H1 (cell line): ENCODE data around the gene ZNF548. TPM values are rescaled to one million over a fixed set of nuclear protein-coding genes. Genes with fewer than 3 reads are reported as not detected.
"Not testable (repeated sequence)": the region's sequence is repeated elsewhere in the genome, so short reads cannot be mapped to it uniquely, and the experiment has no call there.

ENCODE experiments used
- CTCF ChIA-PET: fragments of 300-600 bp; sonication (Branson Sonifier 250); formaldehyde crosslinking; loops from one replicate; lab custom pipeline; 2021; ENCODE audit not compliant: partially characterized antibody; lab: Charles Lee
- POLR2A ChIA-PET: fragments of 300-600 bp; sonication (Branson Sonifier 250); formaldehyde crosslinking; loops from one replicate; lab custom pipeline; 2021; ENCODE audit warnings: inconsistent platforms; ENCODE audit not compliant: partially characterized antibody; lab: Charles Lee
- DNase-seq, 2 experiments: peaks; one replicate each; pipeline versions ENCODE4 v3.0.0 to v3.0.0-alpha.2; 2010 to 2022; ENCODE audit warnings: low spot score in 2 of 2, low read depth in 1 of 2, mixed read lengths in 1 of 2
- FAIRE-seq: peaks from 2 replicates; lab custom pipeline; 2011; peaks lifted over from hg19 to GRCh38; lab: Jason Lieb, UNC
- H2AFZ ChIP-seq: 2 replicates; pipeline ENCODE4 v1.8.1; 2012; ENCODE audit warnings: low read length, inconsistent platforms
- H2AK5ac ChIP-seq: 2 replicates; pipeline ENCODE4 v1.6.1; 2013; ENCODE audit warnings: low read depth, low read length
- H2BK120ac ChIP-seq: replicated peaks from 2 replicates; pipeline ENCODE3; 2013; ENCODE audit warnings: low read depth, low read length, inconsistent platforms
- H2BK12ac ChIP-seq: 2 replicates; pipeline ENCODE4 v1.6.1; 2013; ENCODE audit warnings: low read depth, low read length
- H2BK15ac ChIP-seq: 2 replicates; pipeline ENCODE4 v1.6.1; 2013; ENCODE audit warnings: low read length
- H2BK20ac ChIP-seq: 2 replicates; pipeline ENCODE4 v1.6.1; 2013; ENCODE audit warnings: low read length
- H2BK5ac ChIP-seq: 2 replicates; pipeline ENCODE4 v1.6.1; 2013; ENCODE audit warnings: low read depth, low read length
- H3K14ac ChIP-seq: 2 replicates; pipeline ENCODE4 v1.6.1; 2013; ENCODE audit warnings: inconsistent platforms; ENCODE audit not compliant: insufficient read length
- H3K18ac ChIP-seq: 2 replicates; pipeline ENCODE4 v1.6.1; 2013; ENCODE audit warnings: low read length; ENCODE audit errors: extremely low read depth
- H3K23ac ChIP-seq: 2 replicates; pipeline ENCODE4 v1.6.1; 2013; ENCODE audit warnings: inconsistent platforms; ENCODE audit not compliant: insufficient read length
- H3K23me2 ChIP-seq: 2 replicates; pipeline ENCODE4 v1.6.1; 2013; ENCODE audit warnings: low read depth, low read length
- H3K27ac ChIP-seq: 2 replicates; pipeline ENCODE4 v1.6.1; 2011; ENCODE audit warnings: low read depth, low read length, inconsistent platforms
- H3K27me3 ChIP-seq, 4 experiments: replicated peaks in 1 of 4; 1 replicate in 1 of 4; 2 replicates in 3 of 4; pipeline versions ENCODE4 v1.6.1 to v1.8.1; 2011 to 2013; ENCODE audit warnings: low read length in 3 of 4, mild to moderate bottlenecking in 3 of 4, inconsistent platforms in 2 of 4, mixed read lengths in 2 of 4, moderate library complexity in 1 of 4; ENCODE audit not compliant: control insufficient read depth in 3 of 4, insufficient read depth in 3 of 4; ENCODE audit errors: extremely low read depth in 1 of 4
- H3K36me3 ChIP-seq, 4 experiments: 2 replicates each; pipeline versions ENCODE4 v1.6.1 to v1.8.1; 2011 to 2013; ENCODE audit warnings: mild to moderate bottlenecking in 4 of 4, low read length in 3 of 4, moderate library complexity in 2 of 4, control low read depth in 1 of 4, inconsistent platforms in 1 of 4; ENCODE audit not compliant: insufficient read depth in 4 of 4, control insufficient read depth in 2 of 4
- H3K4ac ChIP-seq: replicated peaks from 2 replicates; pipeline ENCODE3; 2013; ENCODE audit warnings: low read length, low read depth, mixed read lengths, inconsistent platforms; ENCODE audit not compliant: insufficient read length
- H3K4me1 ChIP-seq, 4 experiments: replicated peaks in 1 of 4; 1 replicate in 1 of 4; 2 replicates in 3 of 4; pipeline versions ENCODE4 v1.6.1 to v1.8.1; 2011 to 2013; ENCODE audit warnings: low read length in 3 of 4, inconsistent platforms in 2 of 4, mixed read lengths in 1 of 4; ENCODE audit not compliant: insufficient read depth in 4 of 4, control insufficient read depth in 3 of 4
- H3K4me2 ChIP-seq, 2 experiments: 2 replicates each; pipeline versions ENCODE4 v1.6.1 to v1.8.1; 2011 to 2013; ENCODE audit warnings: low read depth in 2 of 2, low read length in 2 of 2, control low read depth in 1 of 2, inconsistent platforms in 1 of 2, mild to moderate bottlenecking in 1 of 2; ENCODE audit not compliant: insufficient read depth in 1 of 2
- H3K4me3 ChIP-seq, 4 experiments: fragments of 200-600, 300-600 bp in 1 of 4; sonication (generic), shearing (Covaris generic), sonication (Bioruptor Twin) in 1 of 4; 2 replicates each; pipeline versions ENCODE4 v1.5.1 to v1.8.1; 2011 to 2016; ENCODE audit warnings: low read length in 4 of 4, low read depth in 3 of 4, control low read depth in 2 of 4, inconsistent platforms in 2 of 4, mild to moderate bottlenecking in 2 of 4, mixed read lengths in 1 of 4, moderate library complexity in 1 of 4; ENCODE audit not compliant: insufficient read depth in 2 of 4; ENCODE audit errors: extremely low read depth in 1 of 4
- H3K56ac ChIP-seq: replicated peaks from 2 replicates; pipeline ENCODE3; 2013; ENCODE audit warnings: low read depth, mild to moderate bottlenecking, mixed read lengths, low read length, inconsistent platforms; ENCODE audit not compliant: insufficient read length
- H3K79me1 ChIP-seq: 2 replicates; pipeline ENCODE4 v1.6.1; 2013; ENCODE audit warnings: low read depth, low read length, control low read depth
- H3K79me2 ChIP-seq, 2 experiments: 2 replicates each; pipeline versions ENCODE4 v1.6.1 to v1.8.1; 2012 to 2013; ENCODE audit warnings: low read length in 2 of 2, mild to moderate bottlenecking in 2 of 2, inconsistent platforms in 1 of 2; ENCODE audit not compliant: insufficient read depth in 2 of 2, control insufficient read depth in 1 of 2
- H3K9ac ChIP-seq, 4 experiments: replicated peaks in 1 of 4; 1 replicate in 1 of 4; 2 replicates in 3 of 4; pipeline versions ENCODE4 v1.6.1 to v1.8.1; 2011 to 2013; ENCODE audit warnings: low read depth in 3 of 4, low read length in 3 of 4, control low read depth in 2 of 4, mild to moderate bottlenecking in 2 of 4, moderate library complexity in 2 of 4, inconsistent platforms in 1 of 4; ENCODE audit errors: extremely low read depth in 1 of 4
- H3K9me3 ChIP-seq, 2 experiments: 2 replicates each; pipeline versions ENCODE4 v1.6.1 to v1.8.1; 2012 to 2013; ENCODE audit warnings: mild to moderate bottlenecking in 2 of 2, moderate library complexity in 2 of 2, control low read depth in 1 of 2, inconsistent platforms in 1 of 2, low read depth in 1 of 2, low read length in 1 of 2, mixed read lengths in 1 of 2; ENCODE audit not compliant: insufficient read depth in 2 of 2
- H4K20me1 ChIP-seq, 2 experiments: replicated peaks in 1 of 2; 2 replicates each; pipeline versions ENCODE3 to v1.8.1; 2011 to 2013; ENCODE audit warnings: inconsistent platforms in 2 of 2, low read length in 2 of 2, mild to moderate bottlenecking in 1 of 2; ENCODE audit not compliant: insufficient read depth in 2 of 2, control insufficient read depth in 1 of 2
- H4K5ac ChIP-seq: 2 replicates; pipeline ENCODE4 v1.6.1; 2013; ENCODE audit warnings: low read length, low read depth, mixed read lengths, inconsistent platforms; ENCODE audit not compliant: insufficient read length
- H4K8ac ChIP-seq: 2 replicates; pipeline ENCODE4 v1.8.0; 2013; ENCODE audit warnings: mild to moderate bottlenecking, moderate library complexity, low read length, inconsistent platforms; ENCODE audit not compliant: insufficient read depth; ENCODE audit errors: extremely low read depth
- H4K91ac ChIP-seq: replicated peaks from 2 replicates; pipeline ENCODE3; 2013; ENCODE audit warnings: low read length, mixed read lengths, inconsistent platforms; ENCODE audit not compliant: insufficient read length
- WGBS, 2 experiments: shearing (Covaris generic) in 1 of 2; methylation state at CpG; one replicate each; pipeline versions ENCODE4 v1.1.6 to v1.1.7; 2013 to 2015; ENCODE audit warnings: low lambda C conversion rate in 2 of 2, mixed read lengths in 2 of 2, inconsistent platforms in 1 of 2, low coverage in 1 of 2, missing lambda C conversion rate in 1 of 2; ENCODE audit not compliant: insufficient replicate concordance in 2 of 2, insufficient coverage in 1 of 2, insufficient read length in 1 of 2; ENCODE audit errors: extremely low coverage in 1 of 2, missing lambda C conversion rate in 1 of 2; 5-methylcytosine and 5-hydroxymethylcytosine counted together
- polyA plus RNA-seq, 7 experiments: library from polyadenylated mRNA; depleted of rRNA in 3 of 7; stranded (reverse) in 5 of 7; unstranded in 2 of 7; fragments of >200 nt in 5 of 7; fragments of 200-250 nt in 2 of 7; gene quantifications; 1 replicate in 5 of 7; 2 replicates in 1 of 7; 4 replicates in 1 of 7; pipeline versions ENCODE4 v1.2.1 to v1.2.3, GENCODE V29; 2011 to 2013; ENCODE audit warnings: missing spikeins in 2 of 7, mixed read lengths in 2 of 7
- total RNA-seq: library from RNA; stranded (reverse); fragmentation: NEBNext Ultra II Directional; extraction: Animal tissue kit (Norgen Biotek cat#: 25700); gene quantifications from 2 replicates; pipeline ENCODE4 v1.2.1, GENCODE V29; 2021

Gene ZNF548
- total and polyA plus RNA-seq, 2 of the 8 experiments (the other 6 are each of a cell fraction or from before 2014, with no cell fraction given): 7.4 to 9.9 TPM

GRCh38 chr19:57374647-57375046 lies 15.0 kb upstream of the ZNF548 start:
- H3K79me2 ChIP-seq, H4K91ac ChIP-seq, H2BK12ac ChIP-seq, H3K4me1 ChIP-seq, DNase-seq, H3K18ac ChIP-seq, H2AK5ac ChIP-seq, H3K27me3 ChIP-seq, H3K79me1 ChIP-seq, H3K27ac ChIP-seq, H2BK15ac ChIP-seq, H2BK20ac ChIP-seq, H3K23me2 ChIP-seq, H3K56ac ChIP-seq, H2BK120ac ChIP-seq, H2AFZ ChIP-seq, H2BK5ac ChIP-seq, H3K4me2 ChIP-seq, H4K8ac ChIP-seq, H3K4me3 ChIP-seq, FAIRE-seq, H4K5ac ChIP-seq, H3K23ac ChIP-seq, POLR2A ChIA-PET, H4K20me1 ChIP-seq, H3K9ac ChIP-seq, H3K14ac ChIP-seq, H3K4ac ChIP-seq: not testable (repeated sequence)
- CTCF ChIA-PET: interaction anchor here (0.6 kb wide), 1 partner anchor 420 kb away, joined by 3 read pairs; no protein-coding TSS in a partner anchor
- Histone ChIP-seq H3K36me3 (peaks cover 0 to 32% (median 0%) of the 10 kb centered on the region in 4 experiments; a peak in 3 of 8 replicates), H3K9me3 (peaks cover 35 to 37% of the 10 kb centered on the region in 2 experiments)
- 94% methylated on average over 2 of the region's 2 CpGs; no CpG with 5 or more reads in 1 of the 2 experiments for WGBS, 2 experiments
